Liver (tissue), 9 donors: ENCODE measurements around the gene AKNA. TPM values are rescaled to one million over a fixed set of nuclear protein-coding genes. Genes with fewer than 3 reads are reported as not detected.

Experiments used
- DNase-seq: peaks from one replicate; pipeline ENCODE4 v3.0.0-alpha.2; 2017; ENCODE audit warnings: low spot score
- H3K27ac ChIP-seq, 2 donors: one replicate each; pipeline ENCODE4 v1.7.0; 2013; ENCODE audit warnings: inconsistent platforms in 2 of 2, low read length in 2 of 2, control low read depth in 1 of 2, low read depth in 1 of 2, mild to moderate bottlenecking in 1 of 2
- H3K27me3 ChIP-seq, 4 donors: one replicate each; pipeline versions ENCODE4 v1.6.1 to v1.7.0; 2013; ENCODE audit warnings: low read length in 3 of 4, inconsistent platforms in 1 of 4, mild to moderate bottlenecking in 1 of 4, moderate library complexity in 1 of 4; ENCODE audit not compliant: control insufficient read depth in 4 of 4, insufficient read depth in 4 of 4
- H3K36me3 ChIP-seq, 4 donors: one replicate each; pipeline versions ENCODE4 v1.6.1 to v1.7.0; 2013; ENCODE audit warnings: low read length in 3 of 4, mild to moderate bottlenecking in 3 of 4, low read depth in 1 of 4, moderate library complexity in 1 of 4; ENCODE audit not compliant: control insufficient read depth in 4 of 4, insufficient read depth in 3 of 4
- H3K4me1 ChIP-seq, 4 donors: one replicate each; pipeline versions ENCODE4 v1.6.1 to v1.7.0; 2013; ENCODE audit warnings: low read length in 3 of 4, mild to moderate bottlenecking in 3 of 4, moderate library complexity in 1 of 4; ENCODE audit not compliant: control insufficient read depth in 4 of 4, insufficient read depth in 4 of 4
- H3K4me3 ChIP-seq, 3 donors: one replicate each; pipeline versions ENCODE4 v1.6.1 to v1.7.0; 2013; ENCODE audit warnings: low read length in 3 of 3, control low read depth in 1 of 3, low read depth in 1 of 3, mild to moderate bottlenecking in 1 of 3
- H3K9ac ChIP-seq, 2 donors: one replicate each; pipeline ENCODE4 v1.7.0; 2013; ENCODE audit warnings: low read length in 2 of 2, mild to moderate bottlenecking in 2 of 2, moderate library complexity in 2 of 2, control low read depth in 1 of 2, low read depth in 1 of 2
- H3K9me3 ChIP-seq, 4 donors: one replicate each; pipeline versions ENCODE4 v1.6.1 to v1.7.0; 2013; ENCODE audit warnings: low read length in 3 of 4; ENCODE audit not compliant: control insufficient read depth in 4 of 4
- EGR1 ChIP-seq, 2 donors: IDR thresholded peaks; 2 replicates each; pipeline ENCODE4 v1.6.1; 2016 to 2018; ENCODE audit warnings: antibody characterized with exemption in 2 of 2, low read depth in 2 of 2
- FOXA2 ChIP-seq: IDR thresholded peaks from 2 replicates; pipeline ENCODE4 v1.6.1; 2016; ENCODE audit warnings: antibody characterized with exemption
- GABPA ChIP-seq, 2 donors: IDR thresholded peaks in 1 of 2; conservative IDR thresholded peaks in 1 of 2; 2 replicates each; pipeline ENCODE4 v1.6.1; 2016; ENCODE audit warnings: antibody characterized with exemption in 2 of 2, mild to moderate bottlenecking in 1 of 2, moderate library complexity in 1 of 2
- HNF4A ChIP-seq, 2 donors: conservative IDR thresholded peaks; 2 replicates each; pipeline ENCODE4 v1.6.1; 2016; ENCODE audit warnings: antibody characterized with exemption in 2 of 2, mild to moderate bottlenecking in 2 of 2
- HNF4G ChIP-seq: IDR thresholded peaks from 2 replicates; pipeline ENCODE4 v1.6.1; 2016; ENCODE audit warnings: antibody characterized with exemption
- JUND ChIP-seq, 2 donors: IDR thresholded peaks; 2 replicates each; pipeline ENCODE4 v1.6.1; 2016; ENCODE audit warnings: antibody characterized with exemption in 2 of 2
- NR2F2 ChIP-seq: IDR thresholded peaks from 2 replicates; pipeline ENCODE4 v1.6.1; 2016; ENCODE audit warnings: antibody characterized with exemption
- SP1 ChIP-seq: IDR thresholded peaks from 2 replicates; pipeline ENCODE4 v1.6.1; 2018; ENCODE audit warnings: antibody characterized with exemption, mild to moderate bottlenecking
- TAF1 ChIP-seq: conservative IDR thresholded peaks from 2 replicates; pipeline ENCODE4 v1.6.1; 2016; ENCODE audit warnings: antibody characterized with exemption, mild to moderate bottlenecking
- ZBTB33 ChIP-seq: IDR thresholded peaks from 2 replicates; pipeline ENCODE4 v1.6.1; 2016; ENCODE audit warnings: antibody characterized with exemption
- WGBS: extraction: QIAGEN DNeasy Blood & Tissue Kit; methylation state at CpG from one replicate; pipeline ENCODE4 v1.1.7; 2013; 5-methylcytosine and 5-hydroxymethylcytosine counted together
- polyA plus RNA-seq, 2 donors: library from polyadenylated mRNA; stranded (reverse) in 1 of 2; unstranded in 1 of 2; fragments of 200-250 nt in 1 of 2; fragments of >200 nt in 1 of 2; fragmentation: Nextera tagmentation in 1 of 2; extraction: Ambion mirVana in 1 of 2; gene quantifications; one replicate each; pipeline versions ENCODE4 v1.2.1 to v1.2.3, GENCODE V29; 2013 to 2015
- total RNA-seq, 2 donors: library from RNA; depleted of rRNA; stranded (reverse); fragments of >200 nt; gene quantifications; one replicate each; pipeline ENCODE4 v1.2.3, GENCODE V29; 2014
- TF ChIP-seq, protein P1 (sequence below): IDR thresholded peaks from 2 replicates; pipeline ENCODE4 v1.6.1; 2016; ENCODE audit warnings: antibody characterized with exemption, mild to moderate bottlenecking
- TF ChIP-seq, protein P2 (sequence below): IDR thresholded peaks from 2 replicates; pipeline ENCODE4 v1.6.1; 2016; ENCODE audit warnings: antibody characterized with exemption
- TF ChIP-seq, protein P3 (sequence below): fragments of 150-350 bp; IDR thresholded peaks from 2 replicates; pipeline ENCODE4 v1.5.1; 2017; ENCODE audit warnings: improper control_type of control experiment, low read depth, low read length; ENCODE audit not compliant: missing input control
- donor health status: healthy.
- donor health status: healthy.
- donor health status: healthy.
- donor health status: healthy.
- donor health status: healthy.

The AKNA gene
- total and polyA plus RNA-seq, 4 donors, result 4.2 to 31.7 (median 6.9) TPM

DNA sequence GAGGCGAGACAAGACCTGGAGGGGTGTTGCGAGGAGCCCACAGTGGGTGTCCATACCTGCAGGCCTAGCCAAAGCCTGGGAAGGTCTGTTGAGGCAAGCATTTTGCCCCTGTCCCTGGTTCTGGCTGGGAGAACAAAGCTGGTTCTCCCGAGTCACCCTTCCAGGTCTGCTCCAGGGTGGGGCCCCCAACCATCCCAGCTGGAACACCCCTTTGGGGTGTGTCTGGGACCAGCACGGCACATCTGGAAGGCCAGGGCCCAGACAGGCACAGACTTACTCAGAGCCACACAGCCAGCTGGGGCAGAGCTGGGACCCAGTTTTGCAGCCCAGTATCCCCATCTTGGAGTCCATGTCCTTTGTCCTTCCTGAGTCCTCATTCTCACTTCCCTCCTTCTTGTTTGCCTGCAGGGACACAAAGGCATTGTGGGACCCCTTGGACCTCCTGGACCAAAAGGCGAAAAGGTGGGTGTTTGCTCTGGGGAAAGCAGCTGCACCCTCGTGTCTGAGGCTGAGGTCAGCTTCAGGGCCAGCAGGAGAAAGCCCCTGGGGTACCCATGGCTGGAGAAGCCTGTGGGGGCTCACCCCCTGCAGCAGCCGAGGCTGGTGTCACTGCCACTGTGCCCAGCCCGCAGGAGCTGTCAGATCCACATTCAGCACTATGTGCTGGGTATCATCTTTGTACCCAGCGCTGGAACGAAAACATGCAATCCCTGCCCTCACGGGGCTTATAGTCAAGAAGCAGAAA lies 103.3 kb downstream of the AKNA start:
- Histone ChIP-seq H3K27me3 (no peaks in the 10 kb centered on the region), H3K27ac (no peak overlapping the region), H3K9me3 (no peaks in the 10 kb centered on the region), H3K36me3 (peaks cover 5 to 43% (median 19%) of the 10 kb centered on the region in 4 donors), H3K9ac (no peak overlapping the region), H3K4me1 (peaks cover 0 to 4% (median 0%) of the 10 kb centered on the region in 4 donors), H3K4me3 (no peak overlapping the region)
- no peak for DNase-seq
- WGBS, result 95% methylated on average over 11 of the region's 11 CpGs
- TF ChIP-seq, protein P1, sequence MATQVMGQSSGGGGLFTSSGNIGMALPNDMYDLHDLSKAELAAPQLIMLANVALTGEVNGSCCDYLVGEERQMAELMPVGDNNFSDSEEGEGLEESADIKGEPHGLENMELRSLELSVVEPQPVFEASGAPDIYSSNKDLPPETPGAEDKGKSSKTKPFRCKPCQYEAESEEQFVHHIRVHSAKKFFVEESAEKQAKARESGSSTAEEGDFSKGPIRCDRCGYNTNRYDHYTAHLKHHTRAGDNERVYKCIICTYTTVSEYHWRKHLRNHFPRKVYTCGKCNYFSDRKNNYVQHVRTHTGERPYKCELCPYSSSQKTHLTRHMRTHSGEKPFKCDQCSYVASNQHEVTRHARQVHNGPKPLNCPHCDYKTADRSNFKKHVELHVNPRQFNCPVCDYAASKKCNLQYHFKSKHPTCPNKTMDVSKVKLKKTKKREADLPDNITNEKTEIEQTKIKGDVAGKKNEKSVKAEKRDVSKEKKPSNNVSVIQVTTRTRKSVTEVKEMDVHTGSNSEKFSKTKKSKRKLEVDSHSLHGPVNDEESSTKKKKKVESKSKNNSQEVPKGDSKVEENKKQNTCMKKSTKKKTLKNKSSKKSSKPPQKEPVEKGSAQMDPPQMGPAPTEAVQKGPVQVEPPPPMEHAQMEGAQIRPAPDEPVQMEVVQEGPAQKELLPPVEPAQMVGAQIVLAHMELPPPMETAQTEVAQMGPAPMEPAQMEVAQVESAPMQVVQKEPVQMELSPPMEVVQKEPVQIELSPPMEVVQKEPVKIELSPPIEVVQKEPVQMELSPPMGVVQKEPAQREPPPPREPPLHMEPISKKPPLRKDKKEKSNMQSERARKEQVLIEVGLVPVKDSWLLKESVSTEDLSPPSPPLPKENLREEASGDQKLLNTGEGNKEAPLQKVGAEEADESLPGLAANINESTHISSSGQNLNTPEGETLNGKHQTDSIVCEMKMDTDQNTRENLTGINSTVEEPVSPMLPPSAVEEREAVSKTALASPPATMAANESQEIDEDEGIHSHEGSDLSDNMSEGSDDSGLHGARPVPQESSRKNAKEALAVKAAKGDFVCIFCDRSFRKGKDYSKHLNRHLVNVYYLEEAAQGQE, result no peak
- TF ChIP-seq, protein P2, sequence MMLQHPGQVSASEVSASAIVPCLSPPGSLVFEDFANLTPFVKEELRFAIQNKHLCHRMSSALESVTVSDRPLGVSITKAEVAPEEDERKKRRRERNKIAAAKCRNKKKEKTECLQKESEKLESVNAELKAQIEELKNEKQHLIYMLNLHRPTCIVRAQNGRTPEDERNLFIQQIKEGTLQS, result no peak
- TF ChIP-seq HNF4G (no peak), ZBTB33 (no peak), NR2F2 (no peak), FOXA2 (no peak), SP1 (no peak), EGR1 (IDR thresholded peaks at IDR 0.05; ENCODE audit: low read depth in 2 of 2) (no peak), HNF4A (conservative IDR thresholded peaks at IDR 0.05) (no peak), GABPA (IDR thresholded peaks at IDR 0.05 in 1 of 2, conservative IDR thresholded peaks at IDR 0.05 in 1 of 2) (no peak), JUND (IDR thresholded peaks at IDR 0.05) (no peak), TAF1 (no peak)
- TF ChIP-seq, protein P3, sequence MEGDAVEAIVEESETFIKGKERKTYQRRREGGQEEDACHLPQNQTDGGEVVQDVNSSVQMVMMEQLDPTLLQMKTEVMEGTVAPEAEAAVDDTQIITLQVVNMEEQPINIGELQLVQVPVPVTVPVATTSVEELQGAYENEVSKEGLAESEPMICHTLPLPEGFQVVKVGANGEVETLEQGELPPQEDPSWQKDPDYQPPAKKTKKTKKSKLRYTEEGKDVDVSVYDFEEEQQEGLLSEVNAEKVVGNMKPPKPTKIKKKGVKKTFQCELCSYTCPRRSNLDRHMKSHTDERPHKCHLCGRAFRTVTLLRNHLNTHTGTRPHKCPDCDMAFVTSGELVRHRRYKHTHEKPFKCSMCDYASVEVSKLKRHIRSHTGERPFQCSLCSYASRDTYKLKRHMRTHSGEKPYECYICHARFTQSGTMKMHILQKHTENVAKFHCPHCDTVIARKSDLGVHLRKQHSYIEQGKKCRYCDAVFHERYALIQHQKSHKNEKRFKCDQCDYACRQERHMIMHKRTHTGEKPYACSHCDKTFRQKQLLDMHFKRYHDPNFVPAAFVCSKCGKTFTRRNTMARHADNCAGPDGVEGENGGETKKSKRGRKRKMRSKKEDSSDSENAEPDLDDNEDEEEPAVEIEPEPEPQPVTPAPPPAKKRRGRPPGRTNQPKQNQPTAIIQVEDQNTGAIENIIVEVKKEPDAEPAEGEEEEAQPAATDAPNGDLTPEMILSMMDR, result no peak

Other genes starting within 250 kb of the AKNA start
- 10 to 100 TPM; 13.3 to 20.4 TPM for gene COL27A1, start 232.4 kb downstream of the AKNA start, total RNA-seq
- 10 to 100 TPM in 1 of 2 donors, 1 to 10 TPM in 1; 7.0 to 10.7 TPM for gene COL27A1, start 232.4 kb downstream of the AKNA start, polyA plus RNA-seq
- over 10,000 TPM in 1 of 2 donors, 1,000 to 10,000 TPM in 1; 1,297 to 35,782 TPM for gene ORM1, start 64.9 kb downstream of the AKNA start, total RNA-seq
- over 10,000 TPM; 38,408 to 69,591 TPM for gene ORM1, start 64.9 kb downstream of the AKNA start, polyA plus RNA-seq
- gene ORM2, start 58.1 kb downstream of the AKNA start, total RNA-seq, result 1,000 to 10,000 TPM in 1 of 2 donors, 100 to 1,000 TPM in 1; 276 to 4,866 TPM
- gene ORM2, start 58.1 kb downstream of the AKNA start, polyA plus RNA-seq, result 1,000 to 10,000 TPM; 5,754 to 7,373 TPM
- 1 to 10 TPM in 1 of 2 donors, under 1 TPM in 1; 0.42 to 1.9 TPM for gene WHRN, start 117.5 kb upstream of the AKNA start, total RNA-seq
- gene WHRN, start 117.5 kb upstream of the AKNA start, polyA plus RNA-seq, result 1 to 10 TPM in 1 of 2 donors, under 1 TPM in 1; 0.67 to 1.1 TPM
- gene ATP6V1G1, start 199.8 kb upstream of the AKNA start, total RNA-seq, result 10 to 100 TPM; 41.4 to 87.1 TPM
- gene ATP6V1G1, start 199.8 kb upstream of the AKNA start, polyA plus RNA-seq, result 100 to 1,000 TPM in 1 of 2 donors, 10 to 100 TPM in 1; 64.3 to 152 TPM
- 1 to 10 TPM; 2.5 to 2.8 TPM for gene TMEM268, start 223.3 kb upstream of the AKNA start, total RNA-seq
- 1 to 10 TPM; 1.2 to 2.2 TPM for gene TMEM268, start 223.3 kb upstream of the AKNA start, polyA plus RNA-seq